Rectal smooth muscle tissue (tissue), 1 donor: ENCODE results near the gene MGP.

Experiments used
- H3K27ac ChIP-seq: one replicate; pipeline ENCODE4 v1.7.0; 2013; ENCODE audit warnings: low read depth, low read length, inconsistent platforms
- H3K27me3 ChIP-seq: one replicate; pipeline ENCODE4 v1.7.0; 2013; ENCODE audit warnings: low read length; ENCODE audit not compliant: control insufficient read depth, insufficient read depth
- H3K36me3 ChIP-seq: one replicate; pipeline ENCODE4 v1.7.0; 2013; ENCODE audit warnings: low read length; ENCODE audit not compliant: control insufficient read depth, insufficient read depth
- H3K4me1 ChIP-seq: one replicate; pipeline ENCODE4 v1.7.0; 2013; ENCODE audit warnings: low read length; ENCODE audit not compliant: control insufficient read depth, insufficient read depth
- H3K4me3 ChIP-seq: one replicate; pipeline ENCODE4 v1.7.0; 2013; ENCODE audit warnings: low read length
- H3K9ac ChIP-seq: one replicate; pipeline ENCODE4 v1.7.0; 2013; ENCODE audit warnings: low read length

MGP gene

DNA sequence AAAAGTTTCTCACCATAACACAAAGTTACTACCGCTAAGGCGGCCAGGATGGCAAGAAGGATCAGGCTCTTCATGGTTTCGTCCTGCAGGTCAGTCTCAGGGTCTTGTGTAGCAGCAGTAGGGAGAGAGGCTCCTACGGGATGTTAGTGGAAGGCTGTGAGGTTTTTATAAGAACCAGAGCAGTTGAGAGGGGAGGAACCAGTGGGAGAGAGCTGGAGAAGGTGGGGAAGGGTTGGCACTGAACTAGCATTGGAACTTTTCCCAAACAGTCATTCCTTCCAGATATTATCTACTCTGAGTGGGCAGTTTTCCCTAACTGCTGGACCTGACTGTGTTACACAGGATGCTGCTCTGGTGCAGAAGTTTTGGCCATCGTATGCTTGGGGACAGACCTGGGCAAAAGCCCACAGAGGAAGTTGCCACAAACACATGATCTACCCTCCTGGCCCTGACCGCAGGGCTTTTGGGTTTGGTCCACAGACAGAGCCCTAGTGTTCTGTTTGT, at the start of gene MGP:
MGP (minus strand) TSS at position 137 of the 504 bp plus-strand sequence; CDS start at position 74, 63 bp downstream.
- Histone ChIP-seq H3K4me3 (peak within 1 kb of the TSS; percentile 62), H3K9ac (no peak within 1 kb of the TSS), H3K4me1 (peaks cover 3% of the 10 kb centered on the region), H3K36me3 (no peaks in the 10 kb centered on the region), H3K27ac (peak within 1 kb of the TSS; percentile 91), H3K27me3 (no peaks in the 10 kb centered on the region)

DNA sequence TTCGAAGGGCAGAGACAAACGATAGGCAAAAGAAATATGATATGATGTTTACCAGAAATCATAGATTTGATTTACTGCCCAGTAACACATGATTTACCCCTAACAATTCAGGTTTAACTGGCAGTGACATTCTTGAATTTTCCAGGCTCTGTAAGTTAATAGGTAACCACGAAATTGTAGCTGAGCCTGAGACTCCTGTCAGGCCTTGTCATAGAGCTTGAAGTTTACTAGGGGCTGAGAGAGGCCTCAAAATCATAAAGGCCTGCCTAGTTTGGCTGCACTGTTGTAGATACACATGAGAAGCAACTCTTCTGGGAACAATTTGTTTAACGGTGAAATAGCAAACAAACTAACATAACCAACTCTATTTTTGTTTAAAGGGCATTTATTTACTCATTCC, 49.4 kb upstream of the MGP start:
- Histone ChIP-seq H3K9ac (no peak overlapping the region), H3K4me3 (no peak overlapping the region), H3K4me1 (peaks cover 4% of the 10 kb centered on the region), H3K36me3 (no peaks in the 10 kb centered on the region), H3K27ac (no peak overlapping the region), H3K27me3 (no peaks in the 10 kb centered on the region)

DNA sequence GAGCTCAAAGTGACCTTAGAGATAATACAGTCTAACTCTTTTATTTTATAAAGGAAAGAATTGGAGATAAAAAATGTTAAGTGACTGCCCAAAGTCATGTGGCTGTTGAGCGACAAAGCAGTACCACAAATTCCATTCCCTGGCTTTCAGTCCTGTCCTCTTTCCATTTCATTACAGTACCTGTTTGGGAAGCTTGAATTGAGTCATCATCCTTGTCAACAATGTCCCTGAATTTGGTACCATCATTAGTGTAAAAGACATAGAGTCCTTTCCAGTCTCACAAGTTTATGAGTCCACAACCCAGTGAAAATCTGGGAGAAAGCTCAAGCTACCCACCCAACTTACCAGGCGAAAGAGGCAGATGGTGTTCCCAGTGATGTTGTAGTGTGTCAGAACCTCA, 48.9 kb upstream of the MGP start:
- no peak overlapping the region for H3K4me3 ChIP-seq
- no peak overlapping the region for H3K27ac ChIP-seq
- H3K27me3 ChIP-seq, result no peaks in the 10 kb centered on the region
- no peak overlapping the region for H3K9ac ChIP-seq
- no peaks in the 10 kb centered on the region for H3K36me3 ChIP-seq
- peaks cover 4% of the 10 kb centered on the region for H3K4me1 ChIP-seq

DNA sequence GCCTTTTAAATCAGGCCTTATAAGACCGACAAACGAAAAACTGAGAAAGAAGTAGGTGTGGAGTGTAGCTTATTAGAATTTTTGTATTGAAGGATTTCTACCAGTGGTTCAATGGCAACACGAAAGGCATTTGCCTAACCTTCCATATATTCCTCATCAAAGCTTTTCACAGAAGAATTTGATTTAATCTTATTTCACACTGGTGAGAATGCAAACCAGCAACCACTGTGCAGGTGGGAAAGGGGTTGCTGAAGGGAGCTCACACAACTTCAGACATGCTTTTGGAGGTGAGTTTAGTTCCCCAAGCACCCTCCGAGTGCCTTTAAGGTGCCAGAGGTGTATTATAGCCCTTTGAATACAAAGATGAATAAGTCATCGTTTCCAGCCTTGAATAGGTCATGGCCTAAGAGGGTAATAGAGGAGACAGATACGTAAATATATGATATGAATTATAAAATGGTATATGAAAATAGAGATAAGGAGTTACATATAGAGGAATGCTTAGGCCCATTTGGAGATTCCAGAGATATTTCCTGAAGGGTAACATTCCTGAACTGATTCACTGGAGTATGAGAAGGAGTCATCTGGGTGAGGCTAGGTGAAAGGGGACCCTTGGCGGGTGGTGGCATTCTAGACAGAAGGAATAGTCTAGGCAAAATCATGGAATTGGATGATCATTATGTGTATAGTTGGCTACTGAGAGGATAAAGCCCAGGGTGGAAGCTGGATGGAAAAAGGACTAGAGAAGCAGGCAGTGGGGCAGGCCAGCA, 46.3 kb upstream of the MGP start:
- H3K9ac ChIP-seq, result no peak overlapping the region
- H3K4me1 ChIP-seq, result peaks cover under 1% of the 10 kb centered on the region
- H3K36me3 ChIP-seq, result no peaks in the 10 kb centered on the region
- H3K27ac ChIP-seq, result peak overlapping the region; percentile 17
- H3K27me3 ChIP-seq, result no peaks in the 10 kb centered on the region
- H3K4me3 ChIP-seq, result no peak overlapping the region

DNA sequence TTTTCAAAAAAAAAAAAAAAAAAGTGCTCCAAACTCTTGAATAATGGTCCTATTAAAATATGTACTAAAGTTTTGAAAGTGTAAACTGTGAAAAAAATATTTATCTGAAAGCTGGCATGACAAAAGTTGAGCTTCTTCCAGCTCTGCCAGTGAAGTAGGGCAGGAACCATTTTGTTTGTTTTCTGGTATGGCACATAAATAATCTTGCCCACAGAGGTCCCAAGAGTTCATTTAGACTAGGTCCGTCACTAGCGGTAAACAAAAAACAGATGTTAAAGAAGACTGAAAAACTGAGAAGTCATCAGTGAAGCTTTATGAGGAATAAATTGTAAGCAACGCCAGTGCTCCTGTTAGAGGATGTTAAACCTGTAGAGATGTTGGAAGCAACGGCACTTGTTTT, 45.7 kb upstream of the MGP start:
- H3K4me3 ChIP-seq, result no peak overlapping the region
- no peaks in the 10 kb centered on the region for H3K4me1 ChIP-seq
- no peak overlapping the region for H3K27ac ChIP-seq
- no peaks in the 10 kb centered on the region for H3K36me3 ChIP-seq
- H3K9ac ChIP-seq, result no peak overlapping the region
- H3K27me3 ChIP-seq, result no peaks in the 10 kb centered on the region

DNA sequence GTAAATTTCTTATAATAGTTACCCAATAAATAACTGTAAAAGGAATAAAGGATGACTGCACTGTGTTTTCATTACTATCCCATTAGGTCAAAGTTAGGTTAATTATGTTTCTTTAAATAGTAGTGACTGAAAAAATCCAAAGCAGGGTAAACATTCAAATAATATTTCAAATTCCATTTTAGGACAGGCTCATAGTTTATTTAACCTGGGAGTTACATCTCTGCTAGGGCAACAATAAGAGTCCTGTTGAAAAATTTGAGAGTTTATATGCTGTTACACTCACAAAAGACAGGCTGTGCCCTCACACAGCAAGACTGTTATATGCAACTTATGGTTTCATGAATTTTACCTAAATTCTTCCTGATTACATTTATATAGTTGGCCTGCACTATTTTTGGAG, 44.6 kb upstream of the MGP start:
- H3K36me3 ChIP-seq, result no peaks in the 10 kb centered on the region
- H3K27ac ChIP-seq, result no peak overlapping the region
- H3K4me1 ChIP-seq, result no peaks in the 10 kb centered on the region

DNA sequence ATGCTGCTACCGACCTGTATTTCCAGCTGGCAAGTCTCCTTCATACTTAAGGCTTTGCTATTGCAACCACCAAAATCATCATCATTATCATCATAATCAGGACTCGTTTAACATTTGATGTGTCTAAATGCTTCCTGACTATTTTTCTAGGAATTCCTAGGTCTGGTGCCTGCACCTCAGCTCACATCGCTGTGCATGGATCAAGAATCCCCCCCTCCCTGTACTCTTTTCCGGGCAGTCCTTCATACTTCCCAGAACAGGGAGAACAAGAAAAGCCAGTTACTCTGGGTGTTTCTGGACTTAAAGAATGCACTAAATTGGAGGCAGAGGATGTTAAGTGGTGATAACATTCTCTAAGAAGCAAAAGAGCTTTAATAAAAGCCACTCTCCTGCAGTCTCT, 43.3 kb upstream of the MGP start:
- H3K4me1 ChIP-seq, result no peaks in the 10 kb centered on the region
- H3K27ac ChIP-seq, result no peak overlapping the region
- no peak overlapping the region for H3K4me3 ChIP-seq

More for the DNA sequence above, 44.6 kb upstream of the MGP start:
- H3K27me3 ChIP-seq, result no peaks in the 10 kb centered on the region
- H3K9ac ChIP-seq, result no peak overlapping the region
- H3K4me3 ChIP-seq, result no peak overlapping the region

DNA sequence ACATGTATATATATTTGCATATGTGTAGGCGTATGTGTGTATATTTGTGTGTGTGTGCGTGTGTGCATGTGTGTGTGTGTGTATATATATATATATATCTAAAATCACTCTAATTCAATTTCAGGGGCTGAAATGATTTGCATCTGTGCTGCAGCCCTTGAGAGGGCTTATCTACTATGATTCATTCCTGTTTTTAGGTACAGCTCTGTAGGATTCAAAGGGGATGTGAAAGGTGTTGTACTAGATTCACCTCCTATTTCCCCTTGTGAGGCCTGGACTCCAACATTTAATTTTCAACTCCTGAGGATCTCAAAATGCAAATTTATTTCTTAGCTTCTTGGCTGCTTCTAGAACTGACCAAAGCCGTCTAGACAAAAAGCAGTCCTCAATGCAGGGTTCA, 41.6 kb upstream of the MGP start:
- Histone ChIP-seq H3K4me3 (no peak overlapping the region), H3K9ac (no peak overlapping the region), H3K36me3 (no peaks in the 10 kb centered on the region), H3K4me1 (no peaks in the 10 kb centered on the region), H3K27ac (no peak overlapping the region), H3K27me3 (no peaks in the 10 kb centered on the region)

More for the DNA sequence above, 43.3 kb upstream of the MGP start:
- no peaks in the 10 kb centered on the region for H3K27me3 ChIP-seq
- H3K36me3 ChIP-seq, result no peaks in the 10 kb centered on the region
- H3K9ac ChIP-seq, result no peak overlapping the region

DNA sequence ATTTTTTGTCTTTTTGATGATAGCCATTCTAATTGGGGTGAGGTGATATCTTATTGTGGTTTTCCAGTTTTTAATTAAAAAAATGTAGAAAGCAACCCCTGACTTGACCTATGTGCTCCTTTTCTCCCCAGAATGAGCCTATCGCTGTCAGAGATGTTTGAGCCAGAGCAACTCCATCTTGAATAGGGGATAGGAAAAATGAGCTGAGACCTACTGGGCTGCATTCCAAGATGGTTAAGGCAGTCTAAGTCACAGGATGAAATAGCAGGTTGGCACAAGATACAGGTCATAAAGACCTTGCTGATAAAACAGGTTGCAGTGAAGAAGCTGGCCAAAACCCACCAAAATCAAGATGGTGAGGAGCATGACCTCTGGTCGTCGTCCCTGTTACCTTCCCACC, 38.9 kb upstream of the MGP start:
- Histone ChIP-seq H3K4me1 (no peaks in the 10 kb centered on the region), H3K27ac (no peak overlapping the region), H3K4me3 (no peak overlapping the region), H3K27me3 (no peaks in the 10 kb centered on the region), H3K36me3 (no peaks in the 10 kb centered on the region), H3K9ac (no peak overlapping the region)

DNA sequence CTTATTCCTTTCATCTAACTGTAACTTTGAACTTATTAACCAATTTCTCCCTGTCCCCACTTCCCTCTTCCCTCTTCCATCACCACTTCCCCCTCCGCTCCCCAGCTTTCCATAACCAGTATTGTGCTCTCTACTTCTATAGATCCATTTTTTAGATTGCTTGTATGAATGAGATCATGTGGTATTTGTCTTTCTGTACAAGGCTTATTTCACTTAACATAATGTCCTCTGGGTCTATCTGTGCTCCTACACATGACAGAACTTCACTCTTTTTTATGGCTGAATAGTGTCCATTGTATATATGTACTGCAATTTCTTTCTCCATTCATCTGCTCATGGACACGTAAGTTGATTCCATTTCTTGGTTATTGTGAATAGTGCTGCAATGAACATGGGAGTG, 38.3 kb upstream of the MGP start:
- no peak overlapping the region for H3K4me3 ChIP-seq
- H3K36me3 ChIP-seq, result no peaks in the 10 kb centered on the region
- no peaks in the 10 kb centered on the region for H3K27me3 ChIP-seq
- H3K4me1 ChIP-seq, result no peaks in the 10 kb centered on the region
- H3K9ac ChIP-seq, result no peak overlapping the region
- no peak overlapping the region for H3K27ac ChIP-seq

DNA sequence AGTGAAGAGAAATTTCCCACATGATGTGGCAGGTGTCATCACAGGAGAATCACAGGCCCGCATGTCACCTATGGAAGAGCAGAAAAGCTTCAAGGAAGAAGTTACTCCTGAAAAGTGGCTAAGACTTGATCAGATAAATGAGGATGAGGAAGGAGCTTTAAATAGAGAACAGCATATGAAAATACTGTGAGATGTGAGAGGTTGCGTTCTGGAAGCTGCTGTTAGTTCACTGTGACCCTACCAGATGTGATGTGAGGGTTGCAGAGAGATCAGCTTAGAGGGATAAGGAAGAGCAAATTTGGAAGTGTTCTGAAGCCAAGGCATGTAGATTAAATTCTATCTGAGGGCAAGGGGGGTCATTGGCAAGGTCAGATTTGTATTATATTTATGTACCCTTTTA, 35.6 kb upstream of the MGP start:
- Histone ChIP-seq H3K27ac (no peak overlapping the region), H3K4me1 (no peaks in the 10 kb centered on the region), H3K36me3 (no peaks in the 10 kb centered on the region), H3K4me3 (no peak overlapping the region), H3K9ac (no peak overlapping the region), H3K27me3 (no peaks in the 10 kb centered on the region)

DNA sequence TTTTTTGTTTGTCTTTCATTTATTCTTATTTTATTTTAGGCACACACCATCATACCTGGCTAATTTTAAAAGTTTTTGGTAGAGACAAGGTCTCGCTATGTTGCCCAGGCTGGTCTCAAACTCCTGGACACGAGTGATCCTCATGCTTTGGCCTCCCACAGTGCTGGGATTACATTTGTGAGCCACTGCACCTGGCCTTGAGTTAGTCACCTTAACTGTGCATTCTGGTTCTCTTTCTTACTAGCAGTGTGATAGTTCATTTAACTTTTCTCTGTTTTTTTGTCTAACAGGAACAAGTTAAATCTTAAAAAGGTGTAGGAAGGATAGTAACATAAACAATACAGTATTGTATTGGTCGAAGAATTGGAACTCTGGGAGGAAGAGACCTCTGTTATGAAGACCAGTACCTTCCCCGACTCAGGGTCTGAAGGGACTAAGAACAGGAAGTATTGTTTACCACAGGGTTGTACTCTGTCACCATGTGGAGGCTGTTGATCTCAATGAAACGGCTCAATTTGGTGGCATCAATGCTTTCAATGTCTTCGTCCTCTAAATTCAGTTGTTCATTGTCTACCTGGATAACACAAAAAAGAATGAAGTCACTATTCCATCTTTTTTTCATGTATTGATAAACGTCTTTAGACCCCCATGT, 34.9 kb upstream of the MGP start:
- Histone ChIP-seq H3K27ac (no peak overlapping the region), H3K9ac (no peak overlapping the region), H3K4me3 (no peak overlapping the region), H3K27me3 (no peaks in the 10 kb centered on the region), H3K4me1 (no peaks in the 10 kb centered on the region), H3K36me3 (no peaks in the 10 kb centered on the region)

DNA sequence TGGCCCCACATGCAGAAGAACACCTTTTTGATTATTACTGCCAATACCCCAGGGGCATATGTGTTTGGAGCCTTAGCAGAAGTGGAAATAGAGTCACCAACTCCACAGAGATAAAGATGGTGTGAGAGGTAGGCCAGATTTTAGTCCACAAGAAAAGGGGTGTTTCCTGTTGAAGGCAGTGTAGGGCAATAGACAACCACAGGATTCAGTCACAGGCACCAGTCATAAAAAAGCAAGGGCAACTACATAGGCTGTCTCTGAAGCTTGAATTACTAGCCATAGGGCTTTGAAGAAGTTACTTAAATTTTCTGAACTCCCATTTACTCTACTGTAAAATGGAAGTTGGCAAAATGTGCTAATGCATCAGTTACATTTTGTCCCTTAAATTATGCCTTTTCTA, 33.8 kb upstream of the MGP start:
- Histone ChIP-seq H3K27ac (no peak overlapping the region), H3K4me3 (no peak overlapping the region), H3K27me3 (no peaks in the 10 kb centered on the region), H3K9ac (no peak overlapping the region), H3K36me3 (no peaks in the 10 kb centered on the region), H3K4me1 (no peaks in the 10 kb centered on the region)
